K562 (cell line): Measurements from ENCODE around the gene FAM124B. TPM values are rescaled to one million over a fixed set of nuclear protein-coding genes. Genes with fewer than 3 reads are reported as not detected.
A peak's percentile ranks its signal among the peaks of the same experiment; 100 is the strongest.

Experiments used
- ATAC-seq: fragments of 200-7000 bp; cut with Tn5 transposase; 3 replicates; pipeline ENCODE4 v1.9.1; 2020; ENCODE audit warnings: moderate library complexity
- BruUV-seq: library from RNA; stranded (reverse); fragments of 400-500 nt; replicated peaks from 2 replicates; lab custom pipeline; 2021; lab: Mats Ljungman, UMichigan
- CTCF ChIA-PET: fragments of 300-600 bp; formaldehyde crosslinking; extraction: SDS; loops from one replicate; lab custom pipeline; 2021; ENCODE audit warnings: low intra/inter-chr PET ratio; lab: Yijun Ruan, JAX
- POLR2A ChIA-PET: fragments of 300-600, 350-650 bp; sonication (Branson Sonifier 250); formaldehyde crosslinking; extraction: SDS; loops from one replicate; lab custom pipeline; 2021; ENCODE audit warnings: antibody characterized with exemption, inconsistent platforms; lab: Yijun Ruan, JAX
- DNase-seq, 4 experiments: peaks; one replicate each; pipeline versions ENCODE4 v3.0.0 to v3.0.0-alpha.2; 2011 to 2018; ENCODE audit warnings: low spot score in 3 of 4, mixed read lengths in 3 of 4; ENCODE audit errors: extremely low read depth in 1 of 4
- FAIRE-seq: peaks from 2 replicates; lab custom pipeline; 2011; peaks lifted over from hg19 to GRCh38; lab: Jason Lieb, UNC
- H2AFZ ChIP-seq: 2 replicates; pipeline ENCODE4 v1.6.0; 2011; ENCODE audit warnings: low read depth, low read length, control low read depth, inconsistent platforms
- H3K27ac ChIP-seq: fragments of 200-600 bp; 3 replicates; pipeline ENCODE4 v1.8.0; 2011; ENCODE audit warnings: low read depth, mild to moderate bottlenecking, control low read depth, inconsistent platforms, low read length, moderate library complexity, mixed read lengths; ENCODE audit errors: extremely low read depth
- H3K27me3 ChIP-seq, 2 experiments: fragments of 300-600 bp in 1 of 2; 2 replicates in 1 of 2; 3 replicates in 1 of 2; pipeline versions ENCODE4 v1.6.0 to v1.8.0; 2011; ENCODE audit warnings: inconsistent platforms in 2 of 2, low read length in 2 of 2, mild to moderate bottlenecking in 1 of 2, mixed read lengths in 1 of 2, moderate library complexity in 1 of 2; ENCODE audit not compliant: control insufficient read depth in 2 of 2, insufficient read depth in 2 of 2
- H3K36me3 ChIP-seq: fragments of 300-600 bp; 3 replicates; pipeline ENCODE4 v1.8.0; 2011; ENCODE audit warnings: mild to moderate bottlenecking, low read length, inconsistent platforms; ENCODE audit not compliant: control insufficient read depth, insufficient read depth
- H3K4me1 ChIP-seq, 2 experiments: fragments of 200-600 bp in 1 of 2; replicated peaks in 1 of 2; 2 replicates in 1 of 2; 3 replicates in 1 of 2; pipeline versions ENCODE4 v1.5.1 to v1.8.0; 2011; ENCODE audit warnings: inconsistent platforms in 2 of 2, low read length in 2 of 2, mild to moderate bottlenecking in 1 of 2, mixed read lengths in 1 of 2, moderate library complexity in 1 of 2; ENCODE audit not compliant: control insufficient read depth in 2 of 2, insufficient read depth in 2 of 2
- H3K4me2 ChIP-seq: 2 replicates; pipeline ENCODE4 v1.6.1; 2011; ENCODE audit warnings: low read length, control low read depth, inconsistent platforms, mixed read lengths; ENCODE audit not compliant: insufficient read depth
- H3K4me3 ChIP-seq: fragments of 200-600 bp; sonication (generic), shearing (Covaris generic); 2 replicates; pipeline ENCODE4 v1.5.1; 2016; ENCODE audit warnings: control low read depth, inconsistent platforms
- H3K79me2 ChIP-seq: fragments of 200-600 bp; 3 replicates; pipeline ENCODE4 v1.8.0; 2011; ENCODE audit warnings: low read length, inconsistent platforms; ENCODE audit not compliant: control insufficient read depth, insufficient read depth
- H3K9ac ChIP-seq, 2 experiments: 2 replicates each; pipeline versions ENCODE4 v1.6.0 to v1.6.1; 2011; ENCODE audit warnings: low read depth in 2 of 2, low read length in 2 of 2, control low read depth in 1 of 2, inconsistent platforms in 1 of 2, mild to moderate bottlenecking in 1 of 2, mixed read lengths in 1 of 2; ENCODE audit not compliant: insufficient read depth in 1 of 2
- H3K9me1 ChIP-seq: one replicate; pipeline ENCODE4 v1.6.0; 2011; ENCODE audit warnings: inconsistent platforms, mild to moderate bottlenecking, low read length, moderate library complexity; ENCODE audit not compliant: control insufficient read depth, insufficient read depth
- H3K9me3 ChIP-seq: replicated peaks from 2 replicates; pipeline ENCODE4 v1.5.1; 2011; ENCODE audit warnings: low read depth, low read length, inconsistent platforms; ENCODE audit not compliant: control insufficient read depth, insufficient read depth
- H4K20me1 ChIP-seq: replicated peaks from 2 replicates; pipeline ENCODE4 v1.6.1; 2011; ENCODE audit warnings: low read length, inconsistent platforms, mixed read lengths; ENCODE audit not compliant: control insufficient read depth, insufficient read depth
- ETS2 ChIP-seq: IDR thresholded peaks from 2 replicates; pipeline ENCODE4 v1.6.1; 2016; ENCODE audit warnings: borderline replicate concordance, missing genetic modification characterization, mild to moderate bottlenecking, moderate library complexity, missing compliant biosample characterization; ENCODE audit not compliant: poor library complexity, severe bottlenecking
- MECOM ChIP-seq: fragments of 250-450 bp; sonication (Bioruptor Pico); IDR thresholded peaks from 2 replicates; pipeline ENCODE4 v1.8.0; 2022; ENCODE audit warnings: inconsistent platforms
- ZKSCAN8 ChIP-seq: fragments of 200-800 bp; sonication (Bioruptor generic); IDR thresholded peaks from 2 replicates; pipeline ENCODE4 v1.6.1; 2016; ENCODE audit warnings: missing genetic modification characterization, missing compliant biosample characterization
- ZNF316 ChIP-seq: fragments of 450-650 bp; IDR thresholded peaks from 2 replicates; pipeline ENCODE4 v1.6.1; 2016
- WGBS: fragments of 100-300 bp; shearing (Covaris generic); methylation state at CpG from one replicate; pipeline ENCODE4 v1.1.6; 2016; ENCODE audit warnings: low coverage, mixed read lengths; ENCODE audit not compliant: insufficient coverage; ENCODE audit errors: missing lambda C conversion rate; 5-methylcytosine and 5-hydroxymethylcytosine counted together
- in situ Hi-C: fragments of 300-500 bp; cut with MboI; formaldehyde crosslinking; loops from 4 replicates; pipeline ENCODE4 v1.15.0; 2018; ENCODE audit warnings: inconsistent platforms, mixed read lengths
- intact Hi-C: fragments of 100-400 bp; cut with micrococcal nuclease; formaldehyde crosslinking; loops from 2 replicates; pipeline ENCODE4 v1.14.2; 2022
- polyA plus RNA-seq, 8 experiments: library from polyadenylated mRNA; depleted of rRNA in 4 of 8; stranded (reverse) in 5 of 8; unstranded in 3 of 8; fragments of >200 nt; fragmentation: Nextera tagmentation in 2 of 8; fragmentation: Illumina TruSeq in 1 of 8; extraction: Ambion mirVana in 2 of 8; extraction: Trizol in 1 of 8; gene quantifications; 2 replicates each; pipeline versions ENCODE4 v1.2.1 to v1.2.3, GENCODE V29; 2011 to 2014; ENCODE audit warnings: inconsistent platforms in 1 of 8, missing spikeins in 1 of 8
- total RNA-seq, 7 experiments: library from RNA; depleted of rRNA in 6 of 7; stranded (reverse); fragments of >200 nt in 6 of 7; fragmentation: Illumina TruSeq in 2 of 7; extraction: Trizol in 2 of 7; gene quantifications; 2 replicates each; pipeline versions ENCODE4 v1.2.1 to v1.2.3, GENCODE V29; 2011 to 2021; ENCODE audit warnings: low replicate concordance in 1 of 7

Gene FAM124B
- total and polyA plus RNA-seq, 9 of the 15 experiments (the other 6 are each of a cell fraction or from before 2014, with no cell fraction given) = 6.2 to 21.4 (median 9.3) TPM

- intact Hi-C loops (no loop called here), in situ Hi-C loops (no loop called here)
- CTCF ChIA-PET = no interaction called here
- Histone ChIP-seq H3K9me1 (no peaks in the 10 kb centered on the region), H3K4me1 (no peaks in the 10 kb centered on the region), H3K4me2 (no peak overlapping the region), H3K9ac (no peak overlapping the region), H2AFZ (no peak overlapping the region), H4K20me1 (no peaks in the 10 kb centered on the region), H3K27ac (no peak overlapping the region), H3K79me2 (no peaks in the 10 kb centered on the region), H3K27me3 (no peaks in the 10 kb centered on the region), H3K9me3 (no peaks in the 10 kb centered on the region), H3K36me3 (no peaks in the 10 kb centered on the region), H3K4me3 (no peak overlapping the region)
- DNase-seq (no peak), FAIRE-seq (no peak), ATAC-seq (no peak)
- BruUV-seq = no TSS peak
- POLR2A ChIA-PET = no interaction called here
- 2% methylated on average over 4 of the region's 4 CpGs for WGBS
- TF ChIP-seq MECOM (CRISPR knock-in tag) (no peak), ZNF316 (peak; percentile 36; the same call in 1 of the 2 replicates)
Observed at GRCh38 chr2:224347176-224348051, 54.5 kb downstream of the FAM124B start.

DNA sequence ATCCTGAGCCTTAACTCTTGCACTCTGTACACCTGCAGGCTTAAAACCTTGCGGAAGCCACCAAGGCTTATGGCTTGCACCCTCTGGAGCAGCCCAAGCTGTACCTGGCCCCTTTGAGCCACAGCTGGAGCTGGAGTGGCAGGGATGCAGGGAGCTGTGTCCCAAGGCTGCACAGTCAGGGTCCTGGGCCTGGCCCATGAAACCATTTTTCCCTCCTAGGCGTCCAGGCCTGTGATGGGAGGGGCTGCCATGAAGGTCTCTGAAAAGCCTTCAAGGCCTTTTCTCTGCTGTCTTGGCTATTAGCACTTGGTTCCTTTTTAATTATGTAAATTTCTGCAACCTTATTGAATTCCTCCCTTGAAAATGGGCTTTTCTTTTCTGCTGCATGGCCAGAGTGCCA is 56.4 kb downstream of the FAM124B start:
- in situ Hi-C loops = no loop called here
- no TSS peak for BruUV-seq
- Histone ChIP-seq H3K79me2 (no peaks in the 10 kb centered on the region), H3K4me2 (no peak overlapping the region), H3K4me1 (no peaks in the 10 kb centered on the region), H3K36me3 (no peaks in the 10 kb centered on the region), H3K27ac (no peak overlapping the region), H3K4me3 (no peak overlapping the region), H3K27me3 (no peaks in the 10 kb centered on the region), H2AFZ (no peak overlapping the region), H3K9me3 (no peaks in the 10 kb centered on the region), H4K20me1 (no peaks in the 10 kb centered on the region), H3K9ac (no peak overlapping the region), H3K9me1 (no peaks in the 10 kb centered on the region)
- ATAC-seq (no peak), FAIRE-seq (no peak), DNase-seq (no peak)
- ChIA-PET CTCF (no interaction called here), POLR2A (no interaction called here)
- 0% methylated on average over 2 of the region's 2 CpGs for WGBS
- intact Hi-C loops = no loop called here
- TF ChIP-seq ETS2 (no peak), ZKSCAN8 (CRISPR knock-in tag) (no peak)
- TF ChIP-seq, all 486 proteins: peak for 0
